ENCODE measurements around the gene TRAPPC3L.
A peak's percentile ranks its signal among the peaks of the same experiment; 100 is the strongest.
"Not testable (repeated sequence)": the region's sequence is repeated elsewhere in the genome, so short reads cannot be mapped to it uniquely, and the experiment has no call there.

TRAPPC3L gene

GRCh38 chr6:116512111-116512559, 33.3 kb downstream of the TRAPPC3L start:
- TF ChIP-seq TAF1 (IDR thresholded peaks at IDR 0.05; ENCODE audit: borderline replicate concordance, low read depth, low read length) (no peak), POLR2AphosphoS5 (IDR thresholded peaks at IDR 0.05; ENCODE audit: low read depth, low read length) (no peak), POLR2A (IDR thresholded peaks at IDR 0.05; ENCODE audit: low read depth, low read length) (no peak)
- DNase-seq (ENCODE audit: insufficient read length) (no peak), FAIRE-seq (peak; percentile 64)

- FAIRE-seq: no peak
- TF ChIP-seq TAF1 (IDR thresholded peaks at IDR 0.05; ENCODE audit: borderline replicate concordance, low read depth, low read length) (no peak), POLR2AphosphoS5 (IDR thresholded peaks at IDR 0.05; ENCODE audit: low read depth, low read length) (no peak), POLR2A (IDR thresholded peaks at IDR 0.05; ENCODE audit: low read depth, low read length) (no peak)
- DNase-seq (ENCODE audit: insufficient read length): no peak
Observed at GRCh38 chr6:116511424-116512110, 33.9 kb downstream of the TRAPPC3L start, which contains the start of gene CALHM5. CALHM5 (plus strand) TSS chr6:116511639; CDS start chr6:116511697, 58 bp downstream.

GRCh38 chr6:116508527-116508926, 37.0 kb downstream of the TRAPPC3L start:
- DNase-seq (ENCODE audit: insufficient read length) (no peak), FAIRE-seq (no peak)
- no peak for TF ChIP-seq POLR2A (IDR thresholded peaks at IDR 0.05; ENCODE audit: low read depth, low read length)
- TF ChIP-seq POLR2AphosphoS5 (IDR thresholded peaks at IDR 0.05; ENCODE audit: low read depth, low read length): no peak
- TF ChIP-seq TAF1 (IDR thresholded peaks at IDR 0.05; ENCODE audit: borderline replicate concordance, low read depth, low read length): no peak

GRCh38 chr6:116507324-116507723, 38.2 kb downstream of the TRAPPC3L start:
- no peak for FAIRE-seq
- DNase-seq (ENCODE audit: insufficient read length): no peak
- TF ChIP-seq POLR2A (IDR thresholded peaks at IDR 0.05; ENCODE audit: low read depth, low read length): no peak
- TF ChIP-seq POLR2AphosphoS5 (IDR thresholded peaks at IDR 0.05; ENCODE audit: low read depth, low read length): no peak
- no peak for TF ChIP-seq TAF1 (IDR thresholded peaks at IDR 0.05; ENCODE audit: borderline replicate concordance, low read depth, low read length)

GRCh38 chr6:116500969-116501433, 44.5 kb downstream of the TRAPPC3L start:
- TF ChIP-seq POLR2AphosphoS5 (IDR thresholded peaks at IDR 0.05; ENCODE audit: low read depth, low read length): no peak
- no peak for TF ChIP-seq POLR2A (IDR thresholded peaks at IDR 0.05; ENCODE audit: low read depth, low read length)
- no peak for TF ChIP-seq TAF1 (IDR thresholded peaks at IDR 0.05; ENCODE audit: borderline replicate concordance, low read depth, low read length)
- FAIRE-seq (no peak), DNase-seq (ENCODE audit: insufficient read length) (no peak)

- FAIRE-seq (no peak), DNase-seq (ENCODE audit: insufficient read length) (no peak)
- TF ChIP-seq POLR2AphosphoS5 (IDR thresholded peaks at IDR 0.05; ENCODE audit: low read depth, low read length): no peak
- TF ChIP-seq POLR2A (IDR thresholded peaks at IDR 0.05; ENCODE audit: low read depth, low read length): no peak
- no peak for TF ChIP-seq TAF1 (IDR thresholded peaks at IDR 0.05; ENCODE audit: borderline replicate concordance, low read depth, low read length)
Observed at GRCh38 chr6:116497113-116497676, 48.3 kb downstream of the TRAPPC3L start.

- not testable (repeated sequence) for DNase-seq (ENCODE audit: insufficient read length); FAIRE-seq
Observed at GRCh38 chr6:116495161-116495560, 50.3 kb downstream of the TRAPPC3L start.

- no peak for FAIRE-seq
- DNase-seq (ENCODE audit: insufficient read length): no peak
Observed at GRCh38 chr6:116492331-116493067, 53.0 kb downstream of the TRAPPC3L start.

GRCh38 chr6:116491610-116492330, 53.7 kb downstream of the TRAPPC3L start:
- TF ChIP-seq POLR2AphosphoS5 (IDR thresholded peaks at IDR 0.05; ENCODE audit: low read depth, low read length) (no peak), TAF1 (IDR thresholded peaks at IDR 0.05; ENCODE audit: borderline replicate concordance, low read depth, low read length) (no peak), POLR2A (IDR thresholded peaks at IDR 0.05; ENCODE audit: low read depth, low read length) (no peak)
- no peak for DNase-seq (ENCODE audit: insufficient read length)
- no peak for FAIRE-seq

More at GRCh38 chr6:116492331-116493067, 53.0 kb downstream of the TRAPPC3L start:
- TF ChIP-seq POLR2AphosphoS5 (IDR thresholded peaks at IDR 0.05; ENCODE audit: low read depth, low read length) (no peak), POLR2A (IDR thresholded peaks at IDR 0.05; ENCODE audit: low read depth, low read length) (no peak), TAF1 (IDR thresholded peaks at IDR 0.05; ENCODE audit: borderline replicate concordance, low read depth, low read length) (no peak)

GRCh38 chr6:116485559-116486184, 59.8 kb downstream of the TRAPPC3L start:
- FAIRE-seq (no peak), DNase-seq (ENCODE audit: insufficient read length) (no peak)
- TF ChIP-seq TAF1 (IDR thresholded peaks at IDR 0.05; ENCODE audit: borderline replicate concordance, low read depth, low read length): no peak

- FAIRE-seq: no peak
- DNase-seq (ENCODE audit: insufficient read length): no peak
- no peak for TF ChIP-seq POLR2A (IDR thresholded peaks at IDR 0.05; ENCODE audit: low read depth, low read length)
- no peak for TF ChIP-seq TAF1 (IDR thresholded peaks at IDR 0.05; ENCODE audit: borderline replicate concordance, low read depth, low read length)
- TF ChIP-seq POLR2AphosphoS5 (IDR thresholded peaks at IDR 0.05; ENCODE audit: low read depth, low read length): no peak
Observed at GRCh38 chr6:116483616-116484015, 61.9 kb downstream of the TRAPPC3L start.
